Colon (tissue), 2 donors: ENCODE results near the gene ABI1.

Source experiments
- FAIRE-seq: peaks from 2 replicates; lab custom pipeline; 2012; peaks lifted over from hg19 to GRCh38; lab: Jason Lieb, UNC
- donor health status: control.
- donor health status: control.

ABI1 gene

GRCh38 chr10:26854524-26854923 lies 6.2 kb downstream of the ABI1 start:
- FAIRE-seq: no peak

DNA sequence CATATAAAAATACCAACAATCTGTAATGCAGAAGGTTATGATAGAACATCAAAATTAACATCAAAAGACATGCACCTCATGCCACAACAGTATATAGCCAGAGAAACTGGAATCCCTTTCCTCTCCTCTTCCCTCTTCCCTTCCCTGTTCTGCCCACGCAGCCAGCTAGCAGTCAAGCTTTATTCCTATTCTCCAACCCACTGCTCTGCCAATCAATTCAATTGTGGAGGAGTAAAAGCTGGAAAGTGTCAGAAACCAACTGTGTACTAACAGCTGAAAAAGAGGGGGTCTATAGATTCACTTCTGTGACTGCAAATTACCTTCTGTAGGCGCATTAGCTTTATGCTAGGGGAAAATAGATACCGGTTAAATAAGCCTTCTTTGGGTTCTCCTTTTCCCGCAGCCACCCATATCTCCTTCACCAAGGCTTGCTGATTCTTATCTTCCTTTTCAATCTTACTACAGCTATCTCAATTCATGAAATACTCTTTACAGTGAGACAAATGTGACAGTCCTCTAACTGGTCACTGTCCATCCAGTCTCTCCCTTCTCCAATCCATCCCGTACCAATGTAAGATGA lies 16.3 kb downstream of the ABI1 start:
- FAIRE-seq: no peak

DNA sequence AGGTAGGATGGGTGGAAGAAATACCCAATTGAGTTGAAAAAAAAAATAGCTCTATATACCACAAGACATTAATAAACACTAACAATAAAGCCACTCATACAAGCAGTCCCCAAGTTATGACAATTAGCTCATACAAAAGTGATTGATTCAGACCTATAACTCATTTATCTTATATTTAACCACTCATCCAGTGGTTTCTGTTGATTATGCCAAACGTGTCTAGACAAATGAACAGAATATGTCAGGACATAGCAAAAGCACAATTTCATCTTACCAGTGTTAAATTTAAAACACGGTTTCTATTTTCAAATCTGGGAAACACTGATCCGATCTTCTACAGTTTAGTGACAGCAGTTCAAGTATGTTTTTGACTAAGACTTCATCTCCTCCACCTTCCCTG lies 17.0 kb downstream of the ABI1 start:
- no peak for FAIRE-seq

DNA sequence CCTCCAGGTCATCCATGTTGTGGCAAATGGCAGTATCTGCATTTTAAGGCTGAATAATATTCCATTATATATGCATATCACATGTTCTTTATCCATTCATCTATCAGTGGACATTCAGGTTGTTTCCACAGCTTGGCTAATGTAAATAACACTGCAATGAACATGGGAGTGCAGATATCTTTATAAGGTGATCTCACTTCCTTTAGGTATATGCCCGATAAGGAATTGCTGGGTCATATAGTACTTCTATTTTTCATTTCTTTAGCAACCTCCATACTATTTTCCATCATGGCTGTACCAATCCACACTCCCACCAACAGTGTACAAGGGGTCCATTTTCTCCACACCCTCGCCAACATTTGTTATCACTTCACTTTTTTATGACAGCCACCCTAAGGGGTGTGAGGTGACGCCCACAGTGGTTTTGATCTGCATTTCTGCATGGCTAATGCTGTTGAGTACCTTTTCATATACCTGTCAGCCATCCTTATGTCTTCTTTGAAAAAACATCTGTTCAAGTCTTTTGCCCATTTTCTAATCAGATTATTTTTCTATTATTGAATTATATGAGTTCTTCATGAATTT lies 18.9 kb downstream of the ABI1 start:
- FAIRE-seq: no peak

- no peak for FAIRE-seq
These were observed 19.6 kb downstream of the ABI1 start for GRCh38 chr10:26840938-26841732.

DNA sequence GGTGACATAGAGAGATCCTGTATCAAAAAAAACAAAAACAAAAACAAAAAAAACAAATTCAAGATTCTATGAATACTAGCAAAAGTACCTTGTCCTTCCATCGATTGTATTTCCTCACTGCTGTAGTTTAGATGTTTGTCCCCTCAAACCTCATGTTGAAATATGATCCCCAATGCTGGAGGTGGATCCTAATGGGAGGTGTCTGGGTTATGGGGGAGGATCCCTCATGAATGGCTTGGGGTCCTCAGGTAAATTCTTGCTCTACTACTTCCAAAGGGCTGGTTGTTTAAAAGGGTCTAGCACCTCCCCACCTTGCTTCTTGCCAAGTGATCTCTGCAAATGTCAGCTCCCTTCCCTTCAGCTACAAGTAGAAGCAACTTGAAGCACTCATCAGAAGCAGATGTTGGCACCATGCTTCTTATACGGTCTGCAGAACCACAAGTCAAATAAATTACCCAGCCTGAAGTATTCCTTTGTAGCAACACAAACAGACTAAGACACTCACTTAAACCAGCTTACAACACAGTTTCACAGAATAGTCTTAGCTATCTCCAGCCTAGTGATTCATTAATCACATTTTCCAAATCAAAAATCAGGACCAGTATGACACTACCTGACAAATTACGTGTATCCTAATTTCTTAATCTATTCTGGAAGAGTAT lies 20.7 kb downstream of the ABI1 start:
- no peak for FAIRE-seq

GRCh38 chr10:26837139-26837538 lies 23.6 kb downstream of the ABI1 start:
- no peak for FAIRE-seq

GRCh38 chr10:26835025-26835424 lies 25.7 kb downstream of the ABI1 start:
- no peak for FAIRE-seq

- FAIRE-seq: no peak
These were observed 27.8 kb downstream of the ABI1 start for GRCh38 chr10:26832960-26833359.

- no peak for FAIRE-seq
These were observed 28.8 kb downstream of the ABI1 start for GRCh38 chr10:26831936-26832335.

- FAIRE-seq: no peak
These were observed 30.8 kb downstream of the ABI1 start for GRCh38 chr10:26829810-26830515.

GRCh38 chr10:26824015-26824690 lies 36.6 kb downstream of the ABI1 start:
- FAIRE-seq: no peak

DNA sequence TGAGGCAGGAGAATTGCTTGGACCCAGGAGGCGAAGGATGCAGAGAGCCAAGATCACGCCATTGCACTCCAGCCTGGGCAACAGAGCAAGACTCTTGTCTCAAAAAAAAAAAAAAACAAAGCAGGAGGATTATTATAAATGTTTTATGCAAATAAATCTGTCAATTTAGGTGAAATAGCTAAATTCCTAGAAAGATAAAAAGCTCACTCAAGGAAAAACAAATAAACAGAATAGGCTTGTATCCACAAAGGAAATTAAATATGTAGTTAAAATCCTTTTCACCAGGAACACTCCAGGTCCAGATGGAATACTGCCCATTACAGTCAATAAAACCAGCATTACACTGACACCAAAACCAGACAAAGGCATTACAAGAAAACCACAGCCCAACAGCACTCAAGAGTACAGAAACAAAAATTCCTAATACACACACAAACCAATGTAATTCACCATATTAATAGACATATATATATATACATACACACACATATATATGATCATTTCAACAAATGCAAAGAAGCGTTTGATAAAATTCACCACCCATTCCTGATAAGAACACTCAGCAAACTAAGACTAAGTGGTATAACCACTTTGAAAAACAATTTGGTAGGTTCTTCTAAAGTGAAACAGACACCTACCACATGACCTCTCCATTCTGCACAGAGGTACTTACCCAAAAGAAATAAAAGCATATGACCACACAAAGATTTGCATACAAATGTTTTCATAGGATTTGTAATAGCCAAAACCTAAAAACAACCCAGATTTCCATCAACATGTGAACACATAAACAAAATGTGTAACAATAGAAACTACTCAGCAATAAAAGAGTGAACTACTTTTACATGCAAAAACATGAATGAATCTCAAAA lies 38.8 kb downstream of the ABI1 start:
- FAIRE-seq: no peak

DNA sequence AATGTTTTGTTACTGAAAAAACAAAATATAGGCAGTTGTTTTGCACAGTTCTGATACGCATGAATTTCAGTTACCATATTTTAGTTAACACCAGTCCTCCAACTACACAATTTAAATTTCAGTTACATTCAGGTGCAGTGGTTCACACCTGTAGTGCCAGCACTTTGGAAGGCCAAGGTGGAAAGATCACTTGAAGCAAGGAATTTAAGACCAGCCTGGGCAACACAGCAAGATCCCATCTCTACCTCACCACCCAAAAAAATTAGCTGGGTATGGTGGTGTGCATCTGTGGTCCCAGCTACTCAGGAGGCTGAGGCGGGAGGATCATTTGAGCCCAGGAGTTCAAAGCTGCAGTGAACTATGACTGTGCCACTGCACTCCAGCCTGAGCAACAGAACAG lies 45.3 kb downstream of the ABI1 start:
- no peak for FAIRE-seq

GRCh38 chr10:26810435-26811026 lies 50.2 kb downstream of the ABI1 start:
- FAIRE-seq: no peak

DNA sequence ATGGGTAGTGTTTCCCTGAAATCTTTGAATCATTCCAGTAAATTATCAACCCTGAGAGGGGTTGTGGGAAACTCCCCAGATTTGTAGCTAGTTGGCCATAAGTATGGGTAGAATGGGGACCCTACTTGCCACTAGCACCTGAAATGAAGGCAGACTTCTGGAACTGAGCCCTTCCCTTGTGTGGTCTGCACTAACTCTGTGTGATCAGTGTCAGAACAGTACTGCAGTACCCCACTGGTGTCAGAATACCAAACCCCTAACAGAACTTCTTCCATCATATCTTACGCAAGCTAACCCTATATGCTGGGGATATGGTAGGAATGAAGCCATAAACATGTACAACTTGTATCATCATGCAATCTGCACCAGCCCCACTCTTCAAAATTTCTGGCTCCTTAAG lies 50.8 kb downstream of the ABI1 start:
- FAIRE-seq: no peak

DNA sequence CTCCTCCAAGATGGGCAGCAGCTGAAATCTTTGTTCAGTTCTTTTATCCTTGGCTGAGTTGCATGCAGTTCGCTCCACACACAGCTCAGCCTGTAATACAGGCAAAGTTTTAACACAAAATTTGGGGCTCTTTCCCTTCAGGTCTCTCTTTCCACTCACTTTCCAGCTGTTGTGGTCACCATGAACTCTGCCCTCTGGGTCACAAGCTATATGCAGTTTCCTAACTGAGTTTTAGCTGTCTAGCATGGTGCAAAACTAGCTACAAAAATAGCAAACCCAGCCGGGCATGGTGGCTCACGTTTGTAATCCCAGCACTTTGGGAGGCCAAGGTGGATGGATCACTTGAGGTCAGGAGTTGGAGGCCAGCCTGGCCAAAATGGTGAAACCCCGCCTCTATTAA lies 53.2 kb downstream of the ABI1 start:
- FAIRE-seq: no peak

GRCh38 chr10:26806557-26806956 lies 54.2 kb downstream of the ABI1 start:
- no peak for FAIRE-seq

DNA sequence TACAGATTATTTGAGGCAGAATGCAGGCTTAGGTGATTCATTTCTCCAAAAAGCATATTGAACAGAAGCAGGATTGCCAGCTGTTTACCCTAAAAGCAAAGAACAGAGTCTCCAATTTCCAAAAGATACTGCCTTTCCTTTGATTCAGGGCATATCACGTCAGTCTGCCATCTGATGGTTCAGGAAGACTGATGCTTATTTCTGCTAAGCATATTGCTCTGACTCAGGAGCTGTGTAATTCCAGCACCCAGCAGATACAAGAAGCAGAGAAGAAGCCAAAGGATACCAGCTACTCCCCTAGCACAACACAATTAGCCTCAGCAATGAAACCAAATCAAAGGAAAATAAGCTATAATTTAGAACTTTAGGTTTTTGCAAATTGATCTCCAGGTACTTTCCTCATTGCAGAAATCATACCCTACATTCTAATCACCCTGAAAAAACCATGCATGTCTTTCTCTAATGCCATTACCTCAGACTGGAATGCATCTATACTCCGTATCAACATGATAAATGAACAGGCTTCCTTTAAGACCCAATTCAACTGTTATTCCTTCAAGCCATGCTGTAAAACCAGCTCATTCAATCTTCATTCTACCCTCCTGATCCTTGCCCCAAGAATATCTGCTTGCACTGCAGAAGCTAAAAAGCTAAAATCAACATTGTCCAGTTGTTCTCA lies 55.1 kb downstream of the ABI1 start:
- FAIRE-seq: no peak
